DMS 273 (cell line): Measurements from ENCODE around the gene WTAP.
"Not testable (repeated sequence)": the region's sequence is repeated elsewhere in the genome, so short reads cannot be mapped to it uniquely, and the experiment has no call there.

ENCODE experiments used
- DNase-seq: peaks from one replicate; lab custom pipeline; 2025; ENCODE audit not compliant: unreplicated experiment; lab: John Stamatoyannopoulos, UW

The WTAP gene

DNA sequence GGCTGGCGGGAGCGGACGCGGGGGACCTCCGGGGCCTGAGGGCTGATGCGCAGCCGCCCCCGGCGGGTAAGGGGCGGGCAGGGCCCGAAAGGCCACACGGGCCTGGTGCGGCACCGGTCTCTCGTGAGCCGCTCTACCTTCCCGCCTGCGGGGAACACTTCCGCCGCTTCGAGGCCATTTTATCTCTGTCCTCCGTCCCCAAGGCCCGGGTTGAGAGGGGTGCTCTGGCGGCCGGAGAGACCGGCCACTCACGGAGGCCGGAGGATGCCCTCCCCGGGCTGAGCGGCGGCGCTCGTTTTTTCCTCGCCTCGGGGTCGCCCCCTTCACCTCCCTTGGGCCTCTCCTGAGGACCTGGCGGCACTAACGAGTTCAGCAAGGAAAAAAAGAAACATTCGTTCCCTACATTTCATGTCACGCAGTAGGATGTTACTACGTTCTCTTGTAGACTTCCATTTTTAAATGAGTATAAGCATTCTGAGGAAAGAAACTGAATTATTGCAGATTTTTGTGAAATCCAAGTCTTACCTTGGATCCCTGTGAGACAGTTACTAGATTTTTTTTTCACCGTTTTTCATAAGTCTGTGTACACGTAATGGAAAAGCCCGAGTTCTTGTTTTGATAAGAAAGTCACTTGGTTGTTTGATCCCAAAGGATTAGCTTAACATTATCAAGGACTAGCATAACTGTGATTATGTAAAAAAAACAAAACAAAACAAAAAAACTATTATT lies 575 bp downstream of the WTAP start:
- DNase-seq = peak; percentile 43

GRCh38 chr6:159728531-159728964 lies 1.2 kb downstream of the WTAP start:
- DNase-seq = peak; percentile 40

DNA sequence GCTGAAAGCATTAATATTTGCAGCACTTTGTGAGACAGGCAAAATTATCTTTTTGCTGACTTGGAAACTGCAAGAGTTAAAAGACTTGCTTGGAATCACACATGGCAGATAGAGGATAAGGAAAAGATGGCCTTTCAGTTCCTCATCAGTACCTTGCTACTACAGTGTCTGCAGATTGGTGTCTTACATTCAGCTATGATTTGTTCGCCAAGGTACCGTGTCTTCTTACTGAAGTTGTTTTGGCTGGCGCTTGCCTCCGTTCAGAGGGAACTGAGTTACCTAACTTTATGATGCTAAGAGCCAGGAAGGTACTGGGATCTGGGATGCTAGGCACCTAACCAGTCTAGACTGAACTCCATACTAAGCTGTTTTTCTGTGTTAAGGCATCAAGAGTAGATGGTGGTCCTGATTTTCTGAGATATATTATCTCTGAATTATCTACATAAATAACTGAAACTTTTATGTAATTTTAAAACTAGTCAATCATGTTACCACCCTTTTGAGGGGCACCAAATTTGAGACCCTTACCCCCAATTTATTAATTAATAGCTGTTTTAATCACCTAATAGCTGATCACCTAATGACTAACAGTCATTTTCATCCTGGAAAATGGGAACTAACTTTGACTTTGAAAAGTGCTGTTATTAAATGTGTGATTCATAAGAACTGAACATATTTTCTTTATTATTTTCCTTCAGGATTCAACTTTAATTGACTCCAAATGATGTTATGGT lies 2.5 kb downstream of the WTAP start:
- peak; percentile 42 for DNase-seq

DNA sequence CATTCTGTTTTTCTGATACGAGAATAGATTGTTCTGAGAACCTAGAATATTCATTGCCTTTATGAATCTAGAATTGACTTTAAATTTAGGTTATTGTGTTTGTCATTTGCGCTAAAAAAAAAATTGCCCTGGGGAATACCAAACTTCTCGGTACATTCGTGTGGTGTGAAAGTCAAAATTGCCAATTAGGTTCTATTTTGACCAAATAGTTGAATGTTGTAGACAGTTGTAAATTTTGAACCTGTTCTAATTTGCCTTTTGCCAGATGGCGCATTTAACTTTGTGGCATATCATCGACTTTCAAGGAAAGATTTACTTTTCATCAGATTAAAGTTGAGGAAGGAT lies 3.0 kb downstream of the WTAP start:
- DNase-seq = no peak

GRCh38 chr6:159732550-159732949 lies 5.2 kb downstream of the WTAP start:
- not testable (repeated sequence) for DNase-seq

- DNase-seq = not testable (repeated sequence)
Measured at GRCh38 chr6:159733395-159733794, 6.1 kb downstream of the WTAP start.

GRCh38 chr6:159736908-159737307 lies 9.6 kb downstream of the WTAP start:
- DNase-seq = no peak

DNA sequence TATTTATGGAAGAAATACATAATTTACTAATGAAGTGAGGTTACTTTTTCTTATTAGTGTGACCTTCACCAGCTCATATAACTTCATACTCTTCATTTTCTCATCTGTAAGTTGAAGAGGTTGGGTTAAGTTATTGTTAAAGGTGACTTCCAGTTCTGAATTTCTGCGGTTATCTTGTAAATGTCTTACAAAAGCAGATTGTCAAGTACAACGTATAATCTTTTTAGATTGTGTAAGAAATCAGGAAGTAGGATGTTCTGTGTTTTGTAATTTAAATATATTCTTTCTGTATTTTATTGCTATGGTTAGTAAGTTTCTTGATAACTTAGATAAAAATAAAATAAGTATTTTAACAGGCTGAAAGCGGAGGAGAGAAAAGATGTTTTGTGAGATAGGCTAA lies 12.0 kb downstream of the WTAP start:
- no peak for DNase-seq

- no peak for DNase-seq
Measured at GRCh38 chr6:159742165-159742564, 14.9 kb downstream of the WTAP start.

- DNase-seq = no peak
Measured at GRCh38 chr6:159745081-159745480, 17.8 kb downstream of the WTAP start.

DNA sequence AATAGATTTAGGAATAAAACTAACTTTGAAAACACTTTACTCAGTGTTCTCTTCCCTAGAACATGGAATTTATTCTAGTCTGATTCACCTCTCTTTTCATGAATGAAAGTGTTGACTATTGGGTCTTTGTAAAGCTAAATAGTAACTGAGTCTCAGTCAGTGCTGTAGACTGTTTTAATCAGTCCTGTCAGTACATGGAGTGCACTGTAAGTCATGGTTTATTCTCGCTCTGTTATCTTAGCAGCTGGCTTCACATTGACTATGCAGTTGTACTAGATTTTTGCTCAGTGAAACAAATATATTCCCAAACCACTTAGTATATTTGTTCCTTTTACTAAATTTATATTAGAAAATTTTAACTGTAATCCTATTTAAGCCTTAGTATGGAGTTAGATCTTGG lies 19.5 kb downstream of the WTAP start:
- DNase-seq = no peak

GRCh38 chr6:159748127-159748526 lies 20.8 kb downstream of the WTAP start:
- not testable (repeated sequence) for DNase-seq

- no peak for DNase-seq
Measured at GRCh38 chr6:159751448-159751847, 24.1 kb downstream of the WTAP start.

- no peak for DNase-seq
Measured at GRCh38 chr6:159753081-159753872, 26.0 kb downstream of the WTAP start.

GRCh38 chr6:159754401-159754800 lies 27.1 kb downstream of the WTAP start:
- DNase-seq = no peak

- peak; percentile 30 for DNase-seq
Measured at GRCh38 chr6:159754959-159755914, 27.9 kb downstream of the WTAP start.

DNA sequence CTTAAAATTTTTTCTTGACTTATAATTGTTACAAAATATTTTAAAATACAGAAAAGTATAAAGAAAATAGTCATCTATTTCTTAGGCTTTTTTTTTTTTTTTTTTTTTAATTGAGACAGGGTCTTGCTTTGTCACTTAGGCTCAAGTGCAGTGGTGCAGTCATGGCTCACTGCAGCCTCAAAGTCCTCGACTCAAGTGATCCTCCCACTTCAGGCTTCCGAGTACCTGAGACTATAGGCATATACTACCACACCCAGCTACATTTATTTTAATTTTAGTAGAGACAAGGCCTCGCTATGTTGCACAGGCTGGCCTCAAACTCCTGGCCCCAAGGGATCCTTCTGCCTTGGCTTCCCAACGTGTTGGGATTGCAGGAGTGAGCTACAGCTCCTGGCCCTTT lies 29.2 kb downstream of the WTAP start:
- DNase-seq = no peak

DNA sequence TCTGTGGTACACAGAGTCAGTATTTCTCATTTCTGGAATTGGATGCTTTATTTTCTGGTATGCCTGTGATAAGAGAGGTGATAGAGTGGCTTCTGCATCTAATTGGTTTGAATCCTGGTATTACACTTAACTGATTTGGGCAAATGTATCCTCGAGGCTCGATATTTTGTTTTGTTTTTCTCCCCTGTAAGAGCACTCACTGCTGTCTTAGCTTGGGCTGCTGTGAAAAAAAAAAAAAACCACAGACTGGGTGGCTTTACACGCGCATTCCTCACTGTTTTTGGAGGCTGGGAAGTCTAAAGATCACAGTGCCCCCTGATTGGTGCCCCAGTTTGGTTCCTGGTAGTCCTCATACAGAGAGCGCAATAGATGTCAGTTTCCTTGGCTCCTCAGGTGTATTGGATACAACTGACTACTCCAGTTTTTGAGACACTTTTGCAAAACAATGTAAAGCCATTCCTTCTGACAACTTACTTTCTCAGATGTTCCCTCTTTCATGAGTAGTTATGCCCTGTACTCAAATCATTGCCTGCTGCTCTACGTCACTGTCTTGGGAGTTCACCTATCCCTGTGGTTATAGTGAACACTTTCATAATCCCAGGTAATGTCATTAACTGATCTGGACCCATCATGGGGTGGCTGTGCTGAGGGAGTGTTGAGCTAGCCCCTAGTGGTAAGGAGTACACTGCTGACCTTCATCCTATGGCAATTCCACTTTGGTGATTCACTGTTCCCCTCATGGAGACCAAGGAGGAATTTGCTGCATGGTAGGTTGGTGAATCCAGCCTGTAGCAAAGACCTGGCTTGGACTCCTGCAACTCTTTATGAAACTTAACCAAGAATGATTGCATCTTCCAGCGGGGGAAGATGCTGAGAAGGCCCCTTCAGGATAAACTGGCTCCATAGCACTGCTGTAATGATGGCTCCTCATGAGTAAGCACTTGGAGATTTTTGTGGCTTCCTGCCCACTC lies 31.0 kb downstream of the WTAP start:
- DNase-seq = peak; percentile 18

- peak; percentile 23 for DNase-seq
Measured at GRCh38 chr6:159759645-159760044, 32.3 kb downstream of the WTAP start.
